Measurements from ENCODE around the gene C4A.
"Not testable (repeated sequence)": the region's sequence is repeated elsewhere in the genome, so short reads cannot be mapped to it uniquely, and the experiment has no call there.

- not testable (repeated sequence) for TF ChIP-seq CTCF, POLR2AphosphoS5 (IDR thresholded peaks at IDR 0.05)
These were observed 31.9 kb downstream of the C4A start for GRCh38 chr6:32013738-32014137.

Measured in gastroesophageal sphincter (tissue), 3 donors.